Activated B cell treated with CpG ODN at 0.5 μM for 24 hours (primary cell): ENCODE data around the gene HOXB4. TPM values are rescaled to one million over a fixed set of nuclear protein-coding genes. Genes with fewer than 3 reads are reported as not detected.

Experiments
- ATAC-seq: fragments of 200-7000 bp; cut with Tn5 transposase; one replicate; pipeline ENCODE4 v1.10.0; 2021; ENCODE audit warnings: low read depth, mild to moderate bottlenecking, moderate library complexity
- CTCF ChIA-PET: fragments of 350-600 bp; sonication (Branson Sonifier 250); formaldehyde crosslinking; loops from one replicate; lab custom pipeline; 2021; ENCODE audit warnings: antibody characterized with exemption; lab: Charles Lee
- POLR2A ChIA-PET: fragments of 350-600 bp; sonication (Branson Sonifier 250); formaldehyde crosslinking; loops from one replicate; lab custom pipeline; 2021; ENCODE audit warnings: antibody characterized with exemption; lab: Charles Lee
- DNase-seq: peaks from one replicate; pipeline ENCODE4 v3.0.0; 2022
- H3K27ac Mint-ChIP-seq: one replicate; pipeline ENCODE4 v1.8.0; 2020; ENCODE audit warnings: mixed read lengths
- H3K27me3 Mint-ChIP-seq: one replicate; pipeline ENCODE4 v1.8.0; 2021; ENCODE audit warnings: mixed read lengths
- H3K36me3 Mint-ChIP-seq: one replicate; pipeline ENCODE4 v1.8.0; 2021; ENCODE audit warnings: low read depth, mixed read lengths
- H3K4me1 Mint-ChIP-seq: one replicate; pipeline ENCODE4 v1.8.0; 2021; ENCODE audit warnings: mixed read lengths
- H3K4me3 Mint-ChIP-seq: one replicate; pipeline ENCODE4 v1.8.0; 2020; ENCODE audit warnings: mild to moderate bottlenecking, mixed read lengths
- H3K9me3 Mint-ChIP-seq: one replicate; pipeline ENCODE4 v1.8.0; 2020; ENCODE audit warnings: mixed read lengths
- intact Hi-C: fragments of 100-400 bp; cut with micrococcal nuclease; formaldehyde crosslinking; loops from one replicate; pipeline ENCODE4 v1.15.1; 2024
- total RNA-seq: library from RNA; stranded (reverse); gene quantifications from 2 replicates; pipeline ENCODE4 v1.2.3, GENCODE V29; 2022
- TF ChIP-seq, protein P1 (sequence below): fragments of 200-600 bp; IDR thresholded peaks from one replicate; pipeline ENCODE4 v1.8.0; 2022; ENCODE audit warnings: antibody characterized with exemption, mild to moderate bottlenecking

Gene HOXB4
- total RNA-seq, 1 donor from 2014 or later = 1.4 TPM

DNA sequence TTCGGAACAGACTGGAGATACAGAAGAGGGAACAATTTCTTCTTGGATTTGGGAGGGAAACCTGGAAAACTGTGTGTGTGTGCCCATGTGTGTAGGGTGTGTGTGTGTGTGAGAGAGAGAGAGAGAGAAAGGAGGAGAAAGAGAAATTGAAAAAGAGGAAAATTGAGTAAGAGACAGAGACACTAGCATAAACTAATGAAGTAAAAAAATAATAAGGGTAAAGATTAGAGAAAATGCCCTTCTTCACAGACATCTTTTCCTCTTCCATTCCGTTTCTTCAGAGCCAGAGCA is 19.4 kb downstream of the HOXB4 start:
- ATAC-seq = no peak
- no peak overlapping the region for H3K27ac Mint-ChIP-seq
- DNase-seq = no peak
- H3K36me3 Mint-ChIP-seq = no peaks in the 10 kb centered on the region
- intact Hi-C loops = loop anchor here (5.0 kb wide), 1 partner anchor 36 kb away; no protein-coding TSS in a partner anchor
- H3K4me3 Mint-ChIP-seq = no peak overlapping the region
- H3K4me1 Mint-ChIP-seq = peaks cover 4% of the 10 kb centered on the region
- no peaks in the 10 kb centered on the region for H3K9me3 Mint-ChIP-seq
- TF ChIP-seq, protein P1, sequence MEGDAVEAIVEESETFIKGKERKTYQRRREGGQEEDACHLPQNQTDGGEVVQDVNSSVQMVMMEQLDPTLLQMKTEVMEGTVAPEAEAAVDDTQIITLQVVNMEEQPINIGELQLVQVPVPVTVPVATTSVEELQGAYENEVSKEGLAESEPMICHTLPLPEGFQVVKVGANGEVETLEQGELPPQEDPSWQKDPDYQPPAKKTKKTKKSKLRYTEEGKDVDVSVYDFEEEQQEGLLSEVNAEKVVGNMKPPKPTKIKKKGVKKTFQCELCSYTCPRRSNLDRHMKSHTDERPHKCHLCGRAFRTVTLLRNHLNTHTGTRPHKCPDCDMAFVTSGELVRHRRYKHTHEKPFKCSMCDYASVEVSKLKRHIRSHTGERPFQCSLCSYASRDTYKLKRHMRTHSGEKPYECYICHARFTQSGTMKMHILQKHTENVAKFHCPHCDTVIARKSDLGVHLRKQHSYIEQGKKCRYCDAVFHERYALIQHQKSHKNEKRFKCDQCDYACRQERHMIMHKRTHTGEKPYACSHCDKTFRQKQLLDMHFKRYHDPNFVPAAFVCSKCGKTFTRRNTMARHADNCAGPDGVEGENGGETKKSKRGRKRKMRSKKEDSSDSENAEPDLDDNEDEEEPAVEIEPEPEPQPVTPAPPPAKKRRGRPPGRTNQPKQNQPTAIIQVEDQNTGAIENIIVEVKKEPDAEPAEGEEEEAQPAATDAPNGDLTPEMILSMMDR = no peak
- POLR2A ChIA-PET = no interaction called here
- CTCF ChIA-PET = no interaction called here
- H3K27me3 Mint-ChIP-seq = peaks cover 32% of the 10 kb centered on the region

DNA sequence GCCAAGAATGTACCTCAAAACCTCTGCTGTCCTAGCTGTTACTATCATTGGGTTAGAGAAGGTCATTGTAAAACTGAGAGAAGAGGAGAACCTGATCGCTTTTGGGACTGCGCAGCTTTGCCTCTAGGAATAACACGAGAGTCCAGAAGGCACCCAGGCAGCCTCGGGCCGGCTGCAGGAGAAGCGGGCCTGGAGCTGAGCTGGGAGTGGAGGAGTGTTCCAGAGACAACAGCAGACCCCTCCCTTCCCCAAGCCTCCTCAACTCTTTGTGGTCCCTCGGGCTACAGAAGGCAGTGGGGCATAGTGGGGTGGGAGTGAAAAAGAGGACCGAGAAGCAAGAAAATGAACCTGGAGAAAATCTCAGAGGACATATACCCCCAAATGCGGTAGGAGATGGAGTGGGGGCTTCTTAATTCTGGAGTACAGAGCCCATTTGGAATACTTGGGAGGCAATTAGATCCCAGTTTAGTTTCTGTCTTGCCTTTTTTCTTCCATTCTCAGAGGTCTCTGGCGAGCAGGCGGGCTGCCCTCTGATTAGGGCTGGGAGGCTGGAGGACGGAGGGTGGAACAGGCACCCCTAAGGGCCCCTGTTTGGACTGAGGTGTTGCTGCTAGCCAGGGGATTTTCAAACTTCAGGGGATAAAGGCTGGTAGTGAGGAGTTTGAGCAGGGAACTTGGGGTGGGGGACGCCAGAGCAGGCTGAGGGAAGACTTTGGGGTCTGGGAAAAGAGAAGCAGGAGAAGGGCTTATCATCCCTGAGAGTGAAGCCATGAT is 19.9 kb downstream of the HOXB4 start:
- POLR2A ChIA-PET = no interaction called here

DNA sequence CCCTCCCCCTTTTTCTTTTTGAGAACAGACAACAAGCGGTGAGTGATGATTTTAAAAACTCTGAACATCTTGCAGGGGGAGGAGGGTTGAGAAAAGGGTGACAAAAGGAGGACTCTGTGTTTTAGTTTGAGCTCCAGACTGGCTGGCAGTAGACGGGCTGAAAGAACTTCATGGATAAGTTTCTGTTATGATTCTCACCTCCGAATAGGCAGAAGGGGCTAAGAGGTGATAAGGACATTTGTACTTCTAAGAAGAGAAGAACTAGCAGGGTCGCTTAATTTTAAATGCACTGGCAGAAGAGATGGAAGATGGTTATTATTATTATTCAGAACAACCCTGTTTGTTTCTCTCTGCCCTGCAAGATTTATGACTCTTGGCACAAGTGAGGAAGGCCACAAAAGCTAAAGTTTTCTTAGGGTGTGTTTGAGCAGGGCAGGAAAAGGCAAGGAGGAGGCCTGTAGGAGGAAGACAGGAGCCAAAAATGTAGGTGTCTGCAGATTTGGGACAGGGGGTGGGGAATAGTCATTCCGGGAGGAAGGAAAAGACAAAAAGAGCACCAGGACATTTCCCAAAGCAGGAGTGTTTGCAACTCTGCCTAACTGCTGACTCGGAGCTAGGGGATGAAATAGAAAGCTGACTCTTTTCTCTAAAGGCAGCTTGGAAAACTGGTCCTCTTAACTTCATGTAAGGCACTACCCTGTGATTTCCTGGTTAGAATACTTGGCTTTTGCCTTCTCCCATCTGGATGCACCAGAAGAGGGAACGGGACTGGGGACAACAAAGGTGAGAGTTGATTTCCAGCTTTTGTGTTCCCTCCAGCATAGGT is 21.4 kb downstream of the HOXB4 start:
- H3K9me3 Mint-ChIP-seq = no peaks in the 10 kb centered on the region
- H3K4me3 Mint-ChIP-seq = no peak overlapping the region
- POLR2A ChIA-PET = no interaction called here
- intact Hi-C loops = loop anchor here (5.0 kb wide), 1 partner anchor 34 kb away; no protein-coding TSS in a partner anchor
- TF ChIP-seq, protein P1 = no peak
- CTCF ChIA-PET = interaction anchor here (0.9 kb wide), 1 partner anchor 205 kb away, joined by 3 read pairs; no protein-coding TSS in a partner anchor
- H3K36me3 Mint-ChIP-seq = no peaks in the 10 kb centered on the region
- ATAC-seq (no peak), DNase-seq (no peak)
- peaks cover 4% of the 10 kb centered on the region for H3K4me1 Mint-ChIP-seq
- H3K27ac Mint-ChIP-seq = no peak overlapping the region
- peaks cover 32% of the 10 kb centered on the region for H3K27me3 Mint-ChIP-seq

More for the DNA sequence above, 19.9 kb downstream of the HOXB4 start:
- Mint-ChIP-seq H3K4me1 (peaks cover 4% of the 10 kb centered on the region), H3K9me3 (no peaks in the 10 kb centered on the region), H3K27me3 (peaks cover 32% of the 10 kb centered on the region), H3K36me3 (no peaks in the 10 kb centered on the region), H3K27ac (no peak overlapping the region), H3K4me3 (no peak overlapping the region)
- CTCF ChIA-PET = no interaction called here
- ATAC-seq = no peak
- TF ChIP-seq, protein P1 = no peak
- intact Hi-C loops = loop anchor here (5.0 kb wide), 1 partner anchor 36 kb away; no protein-coding TSS in a partner anchor
- no peak for DNase-seq

DNA sequence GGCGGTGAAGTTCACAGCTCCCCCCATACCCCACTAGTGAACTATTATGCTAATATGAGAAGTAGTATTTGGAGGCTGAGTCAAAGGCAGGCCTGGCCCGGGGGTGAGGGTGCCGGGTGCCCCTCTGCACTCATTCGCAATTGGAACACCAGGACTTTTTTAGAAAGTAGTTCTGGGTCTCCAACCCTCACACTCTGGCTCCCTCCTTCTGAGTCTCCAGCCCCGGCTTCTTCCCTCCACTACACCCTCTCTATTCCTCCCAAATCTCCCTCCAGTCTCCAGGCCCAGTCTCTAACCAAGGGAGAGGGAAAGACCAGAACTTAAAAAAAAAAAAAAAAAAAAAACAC is 21.9 kb downstream of the HOXB4 start:
- POLR2A ChIA-PET = no interaction called here
- no peak for DNase-seq
- Mint-ChIP-seq H3K27ac (no peak overlapping the region), H3K27me3 (peaks cover 32% of the 10 kb centered on the region), H3K36me3 (no peaks in the 10 kb centered on the region), H3K4me3 (no peak overlapping the region), H3K4me1 (peaks cover 4% of the 10 kb centered on the region), H3K9me3 (no peaks in the 10 kb centered on the region)
- ATAC-seq = no peak
- intact Hi-C loops = loop anchor here (5.0 kb wide), 1 partner anchor 34 kb away; no protein-coding TSS in a partner anchor
- TF ChIP-seq, protein P1 = no peak
- CTCF ChIA-PET = no interaction called here
